GM23248 (cell line): ENCODE data around the gene PIAS2.

ENCODE experiments used
- EZH2 ChIP-seq: fragments of 200-600 bp; sonication (generic); IDR thresholded peaks from 2 replicates; pipeline ENCODE4 v1.6.1; 2018; ENCODE audit warnings: antibody characterized with exemption, mild to moderate bottlenecking; ENCODE audit not compliant: insufficient read depth, poor library complexity, severe bottlenecking
- EZH2phosphoT487 ChIP-seq: fragments of 200-600 bp; sonication (generic); IDR thresholded peaks from 2 replicates; pipeline ENCODE4 v1.6.1; 2018; ENCODE audit warnings: antibody characterized with exemption, moderate library complexity, mild to moderate bottlenecking, low read depth; ENCODE audit not compliant: insufficient read depth

- TF ChIP-seq EZH2 (no peak), EZH2phosphoT487 (no peak)
Measured at GRCh38 chr18:46768166-46768921, 149.0 kb downstream of the PIAS2 start.
